Smooth muscle cell (in vitro differentiated cells): ENCODE data around the gene USHBP1. TPM values are rescaled to one million over a fixed set of nuclear protein-coding genes. Genes with fewer than 3 reads are reported as not detected.
A peak's percentile ranks its signal among the peaks of the same experiment; 100 is the strongest.

Source experiments
- DNase-seq: peaks from one replicate; lab custom pipeline; 2025; ENCODE audit not compliant: unreplicated experiment; lab: John Stamatoyannopoulos, UW
- H2AFZ ChIP-seq: fragments of 200-600 bp; sonication (generic); 2 replicates; pipeline ENCODE4 v1.6.0; 2016; ENCODE audit warnings: antibody characterized with exemption, low read depth, mild to moderate bottlenecking
- H3F3A ChIP-seq: fragments of 200-600 bp; sonication (generic); 2 replicates; pipeline ENCODE4 v1.6.0; 2017; ENCODE audit warnings: antibody characterized with exemption, low read depth
- H3K27ac ChIP-seq: fragments of 200-600 bp; sonication (generic); 2 replicates; pipeline ENCODE4 v1.5.1; 2016; ENCODE audit warnings: low read depth, mild to moderate bottlenecking
- H3K27me3 ChIP-seq: fragments of 200-600 bp; sonication (generic); 2 replicates; pipeline ENCODE4 v1.6.1; 2016; ENCODE audit warnings: low read depth, mild to moderate bottlenecking
- H3K36me3 ChIP-seq: fragments of 200-600 bp; sonication (generic); 2 replicates; pipeline ENCODE4 v1.5.1; 2016; ENCODE audit warnings: low read depth
- H3K4me1 ChIP-seq: fragments of 200-600 bp; sonication (generic); 2 replicates; pipeline ENCODE4 v1.5.1; 2016; ENCODE audit warnings: low read depth
- H3K4me2 ChIP-seq: fragments of 200-600 bp; sonication (generic); 2 replicates; pipeline ENCODE4 v1.6.0; 2016; ENCODE audit warnings: mild to moderate bottlenecking
- H3K4me3 ChIP-seq: fragments of 200-600 bp; sonication (generic); 2 replicates; pipeline ENCODE4 v1.5.1; 2016; ENCODE audit warnings: mild to moderate bottlenecking
- H3K79me2 ChIP-seq: fragments of 200-600 bp; sonication (generic); 2 replicates; pipeline ENCODE4 v1.6.0; 2016; ENCODE audit warnings: low read depth, mild to moderate bottlenecking
- H3K9ac ChIP-seq: fragments of 200-600 bp; sonication (generic); 2 replicates; pipeline ENCODE4 v1.6.0; 2016; ENCODE audit warnings: low read depth
- H3K9me3 ChIP-seq: fragments of 200-600 bp; sonication (generic); replicated peaks from 2 replicates; pipeline ENCODE4 v1.5.1; 2016; ENCODE audit warnings: low read depth
- H4K20me1 ChIP-seq: fragments of 200-600 bp; sonication (generic); 2 replicates; pipeline ENCODE4 v1.6.0; 2016; ENCODE audit warnings: low read depth
- CTCF ChIP-seq: fragments of 200-600 bp; sonication (generic); IDR thresholded peaks from 2 replicates; pipeline ENCODE4 v1.5.1; 2017; ENCODE audit warnings: borderline replicate concordance, mild to moderate bottlenecking, antibody characterized with exemption; ENCODE audit not compliant: insufficient read depth, poor library complexity, severe bottlenecking
- WGBS: methylation state at CpG from one replicate; pipeline ENCODE4 v1.1.7; 2016; ENCODE audit warnings: low lambda C conversion rate; 5-methylcytosine and 5-hydroxymethylcytosine counted together
- polyA plus RNA-seq: library from polyadenylated mRNA; unstranded; fragments of >200 nt; fragmentation: Nextera tagmentation; extraction: Ambion mirVana; gene quantifications from 2 replicates; pipeline ENCODE4 v1.2.1, GENCODE V29; 2016
- total RNA-seq: library from RNA; depleted of rRNA; stranded (reverse); fragments of >200 nt; gene quantifications from 2 replicates; pipeline ENCODE4 v1.2.3, GENCODE V29; 2014

The USHBP1 gene
- total and polyA plus RNA-seq, 2 experiments from 2014 or later, result not detected

DNA sequence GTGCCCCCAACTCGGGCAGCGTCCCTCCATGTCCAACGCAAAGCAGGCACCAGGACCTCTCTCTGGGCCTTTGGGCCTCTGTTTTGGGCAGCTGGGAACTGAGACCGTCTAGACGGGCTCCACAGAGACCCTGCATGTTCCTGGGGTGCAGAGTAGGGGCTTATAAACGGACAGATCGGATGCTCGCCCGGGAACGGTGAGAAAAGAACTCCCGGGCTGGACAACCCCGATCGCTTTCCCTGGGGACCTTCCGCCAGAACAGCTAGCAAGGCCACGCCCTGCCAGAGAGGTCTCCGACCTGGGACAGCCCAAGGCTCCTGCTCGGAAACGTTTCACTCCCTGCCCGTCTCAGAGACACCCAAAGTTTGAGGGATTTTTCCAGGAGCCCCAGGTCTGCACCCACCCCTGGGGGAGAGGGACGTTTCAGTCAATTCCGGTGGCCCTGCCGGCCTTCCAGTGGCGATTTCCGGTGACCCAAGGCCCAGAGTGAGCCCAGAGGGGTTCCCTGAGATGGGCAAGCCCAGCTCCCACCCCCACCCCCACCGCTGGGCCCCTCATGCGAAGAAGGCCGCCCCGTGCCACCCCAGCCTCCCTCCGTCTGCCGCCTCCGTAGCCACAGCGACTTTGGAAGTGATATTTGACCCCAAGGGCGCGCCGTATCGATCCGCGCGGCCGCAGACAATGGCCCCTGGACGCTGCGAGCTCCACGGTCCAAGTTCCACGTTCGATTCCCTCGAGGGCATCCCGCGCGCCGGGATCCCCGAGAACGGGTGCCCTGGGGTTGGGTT lies 20.5 kb downstream of the USHBP1 start:
- DNase-seq, result no peak
- Histone ChIP-seq H3K9me3 (no peaks in the 10 kb centered on the region), H3K4me3 (peak overlapping the region; percentile 67), H3K36me3 (no peaks in the 10 kb centered on the region), H4K20me1 (peaks cover 52% of the 10 kb centered on the region), H3K9ac (peak overlapping the region; percentile 19), H2AFZ (peak overlapping the region; percentile 5), H3K27me3 (no peaks in the 10 kb centered on the region), H3K4me2 (peak overlapping the region; percentile 86), H3K27ac (peak overlapping the region; percentile 14), H3K4me1 (peaks cover 24% of the 10 kb centered on the region), H3K79me2 (peaks cover 55% of the 10 kb centered on the region), H3F3A (peaks cover 4% of the 10 kb centered on the region)
- 2% methylated on average over 41 of the region's 52 CpGs for WGBS
- TF ChIP-seq CTCF, result no peak

- no peaks in the 10 kb centered on the region for H3K9me3 ChIP-seq
- no peaks in the 10 kb centered on the region for H3K27me3 ChIP-seq
- H3K79me2 ChIP-seq, result peaks cover 62% of the 10 kb centered on the region
- 29% methylated on average over 8 of the region's 8 CpGs for WGBS
- peaks cover 18% of the 10 kb centered on the region for H3K4me1 ChIP-seq
- TF ChIP-seq CTCF, result no peak
- H4K20me1 ChIP-seq, result peaks cover 59% of the 10 kb centered on the region
- peak overlapping the region; percentile 19 for H3K9ac ChIP-seq
- H3K4me2 ChIP-seq, result peak overlapping the region; percentile 86
- DNase-seq, result no peak
- no peaks in the 10 kb centered on the region for H3K36me3 ChIP-seq
- H2AFZ ChIP-seq, result no peak overlapping the region
- H3K4me3 ChIP-seq, result peak overlapping the region; percentile 67
- peaks cover 10% of the 10 kb centered on the region for H3F3A ChIP-seq
- peak overlapping the region; percentile 14 for H3K27ac ChIP-seq
These were observed 21.2 kb downstream of the USHBP1 start for GRCh38 chr19:17243211-17243829.

- H3K9me3 ChIP-seq, result no peaks in the 10 kb centered on the region
- no peak for TF ChIP-seq CTCF
- WGBS, result 54% methylated on average over 6 of the region's 8 CpGs
- peaks cover 11% of the 10 kb centered on the region for H3K4me1 ChIP-seq
- peaks cover 17% of the 10 kb centered on the region for H3F3A ChIP-seq
- no peak overlapping the region for H2AFZ ChIP-seq
- peaks cover 66% of the 10 kb centered on the region for H4K20me1 ChIP-seq
- peak overlapping the region; percentile 67 for H3K4me3 ChIP-seq
- H3K36me3 ChIP-seq, result no peaks in the 10 kb centered on the region
- no peak for DNase-seq
- H3K4me2 ChIP-seq, result peak overlapping the region; percentile 86
- H3K27me3 ChIP-seq, result no peaks in the 10 kb centered on the region
- H3K79me2 ChIP-seq, result peaks cover 67% of the 10 kb centered on the region
- no peak overlapping the region for H3K27ac ChIP-seq
- no peak overlapping the region for H3K9ac ChIP-seq
These were observed 21.9 kb downstream of the USHBP1 start for GRCh38 chr19:17242431-17243208.
